GM12875 (cell line): ENCODE data around the gene ACCSL.

Experiments
- H3K4me3 ChIP-seq: one replicate; pipeline ENCODE4 v1.5.1; 2011; ENCODE audit warnings: low read depth, low read length, control low read depth
- CTCF ChIP-seq: IDR thresholded peaks from 2 replicates; pipeline ENCODE4 v1.5.1; 2011; ENCODE audit warnings: low read depth, mild to moderate bottlenecking, control low read depth, inconsistent platforms, low read length, moderate library complexity, borderline replicate concordance; ENCODE audit not compliant: insufficient read depth

Gene ACCSL

GRCh38 chr11:44034639-44035038 is 13.1 kb upstream of the ACCSL start:
- TF ChIP-seq CTCF: no peak
- no peak overlapping the region for H3K4me3 ChIP-seq

- TF ChIP-seq CTCF: peak; percentile 73
- H3K4me3 ChIP-seq: no peak overlapping the region
Observed at GRCh38 chr11:44036811-44037657, 10.7 kb upstream of the ACCSL start.

- no peak for TF ChIP-seq CTCF
- no peak overlapping the region for H3K4me3 ChIP-seq
Observed at GRCh38 chr11:44037658-44037998, 10.2 kb upstream of the ACCSL start.

- TF ChIP-seq CTCF: no peak
- no peak overlapping the region for H3K4me3 ChIP-seq
Observed at GRCh38 chr11:44043157-44043556, 4.6 kb upstream of the ACCSL start.

- no peak for TF ChIP-seq CTCF
Observed at GRCh38 chr11:44046182-44046581, 1.6 kb upstream of the ACCSL start.

GRCh38 chr11:44047298-44047697 is 483 bp upstream of the ACCSL start:
- no peak overlapping the region for H3K4me3 ChIP-seq
- TF ChIP-seq CTCF: no peak

More at GRCh38 chr11:44046182-44046581, 1.6 kb upstream of the ACCSL start:
- no peak overlapping the region for H3K4me3 ChIP-seq

- no peak overlapping the region for H3K4me3 ChIP-seq
- TF ChIP-seq CTCF: no peak
Observed at GRCh38 chr11:44049832-44050231, 2.1 kb downstream of the ACCSL start.
